ENCODE data around the gene TUBGCP3. TPM values are rescaled to one million over a fixed set of nuclear protein-coding genes. Genes with fewer than 3 reads are reported as not detected.
"Not testable (repeated sequence)": the region's sequence is repeated elsewhere in the genome, so short reads cannot be mapped to it uniquely, and the experiment has no call there.

Gene TUBGCP3
- total RNA-seq: 10 to 100 TPM; 28.7 to 29.4 TPM
- long read RNA-seq, donor 1, transcript TUBGCP3-201 (22 exons, 3,899 nt): major isoform, 5 of 9 reads
- long read RNA-seq, donor 1, partial matches to known transcripts: 1 of 9 reads
- long read RNA-seq, donor 1, other reads (novel, unspliced or antisense): 2 of 9 reads
- long read RNA-seq, donor 2, partial matches to known transcripts: 6 of 15 reads
- long read RNA-seq, donor 2, other reads (novel, unspliced or antisense): 4 of 15 reads

GRCh38 chr13:112587764-112588489 is at the start of gene TUBGCP3:
TSS of gene TUBGCP3 (minus strand) at chr13:112588153. CDS start at chr13:112587980, 173 bp downstream.
- peak; percentile 97 for DNase-seq (ENCODE audit: low spot score)
- intact Hi-C loops (cut with DNase I): no loop called here

GRCh38 chr13:112637017-112637801 is 49.3 kb upstream of the TUBGCP3 start:
- no peak for DNase-seq (ENCODE audit: low spot score)
- intact Hi-C loops (cut with DNase I): no loop called here

GRCh38 chr13:112636401-112636975 is 48.5 kb upstream of the TUBGCP3 start:
- intact Hi-C loops (cut with DNase I): no loop called here
- DNase-seq (ENCODE audit: low spot score): no peak

- no peak for DNase-seq (ENCODE audit: low spot score)
- intact Hi-C loops (cut with DNase I): no loop called here
Measured at GRCh38 chr13:112635323-112635722, 47.4 kb upstream of the TUBGCP3 start.

GRCh38 chr13:112634102-112634501 is 46.1 kb upstream of the TUBGCP3 start:
- intact Hi-C loops (cut with DNase I): no loop called here
- no peak for DNase-seq (ENCODE audit: low spot score)

- DNase-seq (ENCODE audit: low spot score); intact Hi-C loops (cut with DNase I): not testable (repeated sequence)
Measured at GRCh38 chr13:112630226-112630625, 42.3 kb upstream of the TUBGCP3 start.

GRCh38 chr13:112629161-112629560 is 41.2 kb upstream of the TUBGCP3 start:
- intact Hi-C loops (cut with DNase I): no loop called here
- DNase-seq (ENCODE audit: low spot score): no peak

GRCh38 chr13:112627613-112628012 is 39.7 kb upstream of the TUBGCP3 start:
- intact Hi-C loops (cut with DNase I): not testable (repeated sequence)

GRCh38 chr13:112627161-112627560 is 39.2 kb upstream of the TUBGCP3 start:
- intact Hi-C loops (cut with DNase I): no loop called here
- no peak for DNase-seq (ENCODE audit: low spot score)

More at GRCh38 chr13:112627613-112628012, 39.7 kb upstream of the TUBGCP3 start:
- DNase-seq (ENCODE audit: low spot score): not testable (repeated sequence)

GRCh38 chr13:112626761-112627160 is 38.8 kb upstream of the TUBGCP3 start:
- DNase-seq (ENCODE audit: low spot score): no peak
- intact Hi-C loops (cut with DNase I): no loop called here

- intact Hi-C loops (cut with DNase I): no loop called here
- no peak for DNase-seq (ENCODE audit: low spot score)
Measured at GRCh38 chr13:112626124-112626523, 38.2 kb upstream of the TUBGCP3 start.

GRCh38 chr13:112625698-112626097 is 37.7 kb upstream of the TUBGCP3 start:
- no peak for DNase-seq (ENCODE audit: low spot score)
- intact Hi-C loops (cut with DNase I): no loop called here

- DNase-seq (ENCODE audit: low spot score): no peak
Measured at GRCh38 chr13:112624602-112625430, 36.9 kb upstream of the TUBGCP3 start.

GRCh38 chr13:112624040-112624439 is 36.1 kb upstream of the TUBGCP3 start:
- intact Hi-C loops (cut with DNase I): no loop called here
- DNase-seq (ENCODE audit: low spot score): no peak

More at GRCh38 chr13:112624602-112625430, 36.9 kb upstream of the TUBGCP3 start:
- intact Hi-C loops (cut with DNase I): no loop called here

- peak; percentile 80 for DNase-seq (ENCODE audit: low spot score)
- intact Hi-C loops (cut with DNase I): no loop called here
Measured at GRCh38 chr13:112623051-112623711, 35.2 kb upstream of the TUBGCP3 start.

GRCh38 chr13:112622375-112622774 is 34.4 kb upstream of the TUBGCP3 start:
- intact Hi-C loops (cut with DNase I): no loop called here
- peak; percentile 55 for DNase-seq (ENCODE audit: low spot score)

GRCh38 chr13:112619730-112620631 is 32.0 kb upstream of the TUBGCP3 start:
- peak; percentile 55 for DNase-seq (ENCODE audit: low spot score)
- intact Hi-C loops (cut with DNase I): no loop called here
